HG03571 (cell line): ENCODE data around the gene ZMYND11.
"Not testable (repeated sequence)": the region's sequence is repeated elsewhere in the genome, so short reads cannot be mapped to it uniquely, and the experiment has no call there.

Source experiments
- ATAC-seq: cut with Tn5 transposase; IDR thresholded peaks from one replicate; pipeline ENCODE4 v1.9.1; 2021; ENCODE audit not compliant: unreplicated experiment

The ZMYND11 gene

DNA sequence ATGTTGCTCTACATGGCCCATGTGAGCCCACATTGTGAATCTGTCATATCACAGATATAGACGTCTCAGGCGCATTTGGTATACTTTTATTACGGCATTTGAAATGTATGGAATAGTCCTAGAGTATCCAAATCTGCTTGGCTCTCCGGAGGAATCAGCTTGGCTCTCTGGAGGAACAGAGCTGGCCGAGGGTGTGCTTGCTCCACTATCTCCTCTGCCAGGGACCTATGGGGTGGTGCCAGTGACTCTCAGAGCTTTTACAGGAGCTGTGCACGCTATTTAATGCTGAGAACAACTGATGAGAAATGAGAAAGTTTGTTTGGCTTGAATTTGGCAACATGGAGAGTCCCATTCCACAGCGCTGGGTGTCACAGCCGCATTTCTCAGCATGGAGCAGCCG is 144.0 kb downstream of the ZMYND11 start:
- no peak for ATAC-seq

DNA sequence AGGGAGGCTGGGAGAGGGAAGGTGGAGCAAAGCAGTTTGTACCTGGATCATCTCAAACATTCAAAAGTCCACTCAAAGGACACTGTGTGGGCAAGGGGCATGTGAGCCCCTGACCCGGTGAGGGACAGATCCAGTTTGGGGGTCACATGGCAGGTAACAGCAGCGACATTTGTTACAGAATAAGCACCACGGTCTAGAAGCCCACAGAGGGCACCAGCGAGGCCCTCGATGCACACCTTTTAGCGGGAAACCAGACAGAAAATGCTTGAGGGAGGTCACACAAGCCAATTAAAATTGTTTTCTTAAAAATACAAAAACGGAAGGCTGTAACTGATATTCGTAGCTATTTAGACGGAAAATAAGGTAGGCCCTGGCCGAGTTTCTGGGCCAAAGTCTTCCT is 144.4 kb downstream of the ZMYND11 start:
- no peak for ATAC-seq

DNA sequence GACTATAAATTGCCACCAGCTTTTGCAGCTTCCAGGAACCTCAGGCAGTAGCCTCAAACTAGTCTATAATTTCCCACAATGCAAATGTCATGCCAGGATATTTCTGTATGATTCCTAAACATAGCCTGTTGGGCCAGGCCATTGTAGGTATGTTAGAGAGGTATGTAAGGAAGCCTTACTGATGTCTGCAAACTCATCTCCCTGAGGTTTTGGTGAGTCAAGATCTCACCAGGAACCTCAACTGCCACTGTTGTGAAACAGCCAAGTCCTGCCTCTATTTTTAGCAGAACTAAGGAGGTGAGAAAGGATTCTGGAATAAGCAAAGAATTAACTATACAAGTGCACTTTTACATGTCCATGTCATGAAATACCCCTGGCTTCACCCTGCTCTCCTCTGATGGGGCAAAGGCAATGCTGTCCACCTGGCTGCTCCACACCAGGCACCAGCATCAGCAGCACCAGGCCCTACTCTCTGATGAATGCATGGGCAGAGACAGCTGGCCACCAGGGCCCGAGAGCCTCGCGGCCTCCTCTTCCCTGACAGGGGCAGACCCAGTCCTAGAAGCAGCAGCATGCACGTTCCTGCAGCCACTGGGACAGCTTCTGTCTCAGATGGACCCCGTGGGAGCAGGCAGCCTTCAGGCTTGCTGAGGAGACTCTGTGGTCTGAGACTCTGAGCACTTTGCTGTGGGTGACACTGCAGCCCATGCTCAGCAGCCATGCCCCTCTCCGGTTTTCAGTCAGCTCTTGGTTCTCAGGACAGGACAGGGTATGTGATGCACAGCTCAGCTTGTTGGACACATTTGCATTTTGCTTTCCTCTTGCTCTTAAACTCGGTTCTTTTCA is 147.3 kb downstream of the ZMYND11 start:
- no peak for ATAC-seq

- ATAC-seq, result no peak
These were observed 147.9 kb downstream of the ZMYND11 start for GRCh38 chr10:283140-283479.

DNA sequence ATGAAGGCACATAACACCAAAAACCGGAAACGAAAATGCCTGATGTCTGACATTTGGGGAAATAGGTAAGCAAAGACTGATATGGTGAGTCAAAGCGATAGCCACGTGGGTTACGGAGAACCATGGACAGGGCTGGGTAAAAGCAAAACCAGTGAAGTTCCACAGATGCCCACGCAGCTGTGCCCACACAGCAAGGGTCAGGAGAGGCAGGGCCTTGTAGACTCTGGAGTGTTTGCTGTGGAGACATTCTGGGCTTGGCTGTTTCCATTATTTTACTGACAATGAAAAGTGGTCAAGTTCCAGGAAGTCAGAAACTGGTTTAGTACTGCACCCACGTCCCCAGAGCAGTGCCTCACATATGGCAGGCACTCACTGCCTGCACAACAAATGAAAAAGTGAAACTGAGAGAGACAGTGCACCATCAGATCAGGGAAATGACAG is 148.7 kb downstream of the ZMYND11 start:
- ATAC-seq, result peak; percentile 93

- ATAC-seq, result no peak
These were observed 150.0 kb downstream of the ZMYND11 start for GRCh38 chr10:285216-285615.

- ATAC-seq, result no peak
These were observed 151.9 kb downstream of the ZMYND11 start for GRCh38 chr10:287026-287709.

DNA sequence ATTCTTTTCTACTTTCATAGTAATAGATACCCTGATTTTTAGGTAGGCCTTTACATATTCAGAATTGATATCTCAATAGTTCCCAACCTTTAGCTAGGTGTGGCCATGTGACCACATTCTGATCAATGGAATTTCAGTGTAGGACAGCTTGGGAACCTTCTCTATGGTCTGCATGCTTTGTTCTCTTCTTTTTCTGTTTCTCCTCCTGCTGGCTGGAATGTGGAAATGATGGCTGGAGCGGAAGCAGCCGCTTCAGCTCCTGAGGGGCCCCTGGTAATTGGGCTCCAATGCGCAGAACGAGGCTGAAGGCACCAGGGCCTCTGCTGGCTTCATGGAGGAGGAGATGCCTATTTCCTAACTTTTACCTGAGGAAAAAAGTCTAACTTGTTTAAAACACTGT is 152.6 kb downstream of the ZMYND11 start:
- ATAC-seq, result no peak

DNA sequence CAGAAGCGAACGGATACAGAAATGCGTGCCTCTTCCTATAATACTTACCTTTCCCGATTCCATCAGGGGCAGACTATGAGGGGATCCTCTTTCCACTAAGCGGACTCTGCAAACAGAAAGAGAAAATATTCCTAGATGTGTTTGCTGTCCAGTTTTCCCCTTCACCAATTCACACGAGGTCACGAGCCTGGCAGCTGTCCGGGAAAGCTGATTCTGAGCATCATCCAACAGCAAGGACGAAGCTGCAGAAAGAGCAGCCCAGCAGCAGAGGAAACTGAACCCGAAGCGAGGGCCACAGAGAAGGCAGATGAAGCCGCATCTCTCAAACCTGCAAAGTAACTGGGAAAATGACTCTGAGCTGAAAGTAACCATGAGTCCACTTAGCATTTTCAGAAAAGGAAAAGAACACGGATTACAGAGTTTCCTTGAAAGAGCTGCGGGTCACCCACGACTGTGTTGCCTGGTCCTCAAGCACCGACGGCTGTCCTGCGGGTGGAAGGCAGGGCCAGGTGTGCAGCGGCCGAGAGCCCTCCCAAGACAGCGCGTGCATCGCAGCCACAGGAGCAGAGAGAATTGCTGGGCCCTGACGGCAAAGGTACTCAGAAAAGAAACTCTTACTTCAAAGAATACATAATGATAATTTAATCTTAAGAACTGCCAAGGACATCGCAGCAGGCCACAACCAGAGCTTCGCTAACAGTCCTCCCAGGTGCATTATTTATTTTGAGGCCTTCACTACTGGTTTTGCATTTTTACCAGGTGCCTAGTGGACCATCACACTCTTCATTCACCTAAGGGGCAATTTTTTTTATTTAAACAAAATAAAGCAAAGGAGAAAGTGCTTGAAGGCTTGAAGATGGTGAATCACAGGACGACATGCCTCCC is 153.3 kb downstream of the ZMYND11 start:
- no peak for ATAC-seq

GRCh38 chr10:289581-289980 is 154.3 kb downstream of the ZMYND11 start:
- ATAC-seq, result no peak

GRCh38 chr10:290026-290725 is 154.9 kb downstream of the ZMYND11 start:
- ATAC-seq, result no peak

GRCh38 chr10:293636-294035 is 158.4 kb downstream of the ZMYND11 start:
- ATAC-seq, result no peak

DNA sequence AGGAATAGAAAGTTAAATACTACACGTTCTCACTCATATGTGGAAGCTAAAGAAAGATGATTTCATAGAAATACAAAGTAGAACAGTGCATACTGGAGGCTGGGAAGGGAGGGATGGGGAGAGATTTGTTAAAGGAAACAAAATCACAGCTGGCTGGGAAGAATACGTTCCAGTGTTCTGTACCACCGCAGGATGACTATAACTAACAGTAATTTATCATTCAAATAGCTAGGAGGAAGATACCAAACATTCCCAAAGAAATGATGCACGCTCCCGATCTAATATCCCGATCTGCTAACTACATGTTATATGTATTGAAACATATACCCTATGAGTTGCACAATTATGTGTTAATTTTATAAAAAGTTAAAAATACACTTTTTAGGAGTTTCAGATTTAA is 162.3 kb downstream of the ZMYND11 start:
- ATAC-seq, result no peak

GRCh38 chr10:298033-298432 is 162.8 kb downstream of the ZMYND11 start:
- ATAC-seq, result no peak

GRCh38 chr10:299512-299911 is 164.3 kb downstream of the ZMYND11 start:
- ATAC-seq, result no peak

- ATAC-seq, result no peak
These were observed 164.7 kb downstream of the ZMYND11 start for GRCh38 chr10:299969-300368.

GRCh38 chr10:300580-300979 is 165.3 kb downstream of the ZMYND11 start:
- not testable (repeated sequence) for ATAC-seq

DNA sequence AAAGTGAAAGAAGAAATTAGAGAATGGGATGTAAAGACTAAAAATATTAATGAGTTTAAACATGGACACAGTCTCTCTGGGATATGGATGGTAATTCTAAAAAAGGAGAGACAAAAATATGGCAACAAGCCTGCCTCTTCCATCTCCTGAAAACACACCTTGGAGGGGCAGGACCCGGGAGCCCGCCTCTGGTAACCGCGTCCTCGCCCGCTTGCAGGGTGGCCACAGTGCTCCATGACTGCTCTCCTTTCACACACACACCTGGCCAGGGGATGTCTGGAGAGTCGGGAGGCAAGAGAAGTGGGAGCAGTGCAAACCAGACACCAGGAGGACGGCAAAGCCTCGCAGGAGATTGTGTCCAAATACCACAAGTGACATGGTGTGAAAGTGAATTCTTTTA is 166.3 kb downstream of the ZMYND11 start:
- no peak for ATAC-seq
